AG04449 (cell line): ENCODE data around the gene FMOD.
"Not testable (repeated sequence)": the region's sequence is repeated elsewhere in the genome, so short reads cannot be mapped to it uniquely, and the experiment has no call there.

Source experiments
- CTCF ChIA-PET: fragments of 350-600 bp; formaldehyde crosslinking; extraction: SDS; loops from one replicate; lab custom pipeline; 2021; ENCODE audit warnings: antibody characterized with exemption; lab: Yijun Ruan, JAX
- POLR2A ChIA-PET: fragments of 400-600, 350-600 bp; formaldehyde crosslinking; extraction: SDS; loops from one replicate; lab custom pipeline; 2020; ENCODE audit warnings: antibody characterized with exemption, inconsistent platforms; lab: Yijun Ruan, JAX
- DNase-seq: peaks from one replicate; pipeline ENCODE4 v3.0.0-alpha.2; 2010; ENCODE audit warnings: low read depth, low spot score
- H3K4me3 ChIP-seq: 2 replicates; pipeline ENCODE4 v1.5.1; 2011; ENCODE audit warnings: low read depth, mild to moderate bottlenecking, control low read depth, low read length
- TF ChIP-seq, protein P1 (sequence below): IDR thresholded peaks from one replicate; pipeline ENCODE4 v1.5.1; 2011; ENCODE audit warnings: mild to moderate bottlenecking, moderate library complexity, low read length, control low read depth, inconsistent platforms; ENCODE audit not compliant: insufficient read depth; ENCODE audit errors: missing control alignments

The FMOD gene

GRCh38 chr1:203321273-203322052 is 29.5 kb downstream of the FMOD start:
- CTCF ChIA-PET: interaction anchor here (1.5 to 9.5 kb wide), 5 partner anchors 14 to 167 kb away, joined by 3 to 188 read pairs (median 11); no protein-coding TSS in a partner anchor
- POLR2A ChIA-PET: interaction anchor here (1.2 to 1.9 kb wide), 2 partner anchors 12 to 16 kb away, joined by 4 to 6 read pairs; partner anchors contain the start of gene BTG2
- no peak for DNase-seq
- TF ChIP-seq, protein P1, sequence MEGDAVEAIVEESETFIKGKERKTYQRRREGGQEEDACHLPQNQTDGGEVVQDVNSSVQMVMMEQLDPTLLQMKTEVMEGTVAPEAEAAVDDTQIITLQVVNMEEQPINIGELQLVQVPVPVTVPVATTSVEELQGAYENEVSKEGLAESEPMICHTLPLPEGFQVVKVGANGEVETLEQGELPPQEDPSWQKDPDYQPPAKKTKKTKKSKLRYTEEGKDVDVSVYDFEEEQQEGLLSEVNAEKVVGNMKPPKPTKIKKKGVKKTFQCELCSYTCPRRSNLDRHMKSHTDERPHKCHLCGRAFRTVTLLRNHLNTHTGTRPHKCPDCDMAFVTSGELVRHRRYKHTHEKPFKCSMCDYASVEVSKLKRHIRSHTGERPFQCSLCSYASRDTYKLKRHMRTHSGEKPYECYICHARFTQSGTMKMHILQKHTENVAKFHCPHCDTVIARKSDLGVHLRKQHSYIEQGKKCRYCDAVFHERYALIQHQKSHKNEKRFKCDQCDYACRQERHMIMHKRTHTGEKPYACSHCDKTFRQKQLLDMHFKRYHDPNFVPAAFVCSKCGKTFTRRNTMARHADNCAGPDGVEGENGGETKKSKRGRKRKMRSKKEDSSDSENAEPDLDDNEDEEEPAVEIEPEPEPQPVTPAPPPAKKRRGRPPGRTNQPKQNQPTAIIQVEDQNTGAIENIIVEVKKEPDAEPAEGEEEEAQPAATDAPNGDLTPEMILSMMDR: no peak
- no peak overlapping the region for H3K4me3 ChIP-seq

DNA sequence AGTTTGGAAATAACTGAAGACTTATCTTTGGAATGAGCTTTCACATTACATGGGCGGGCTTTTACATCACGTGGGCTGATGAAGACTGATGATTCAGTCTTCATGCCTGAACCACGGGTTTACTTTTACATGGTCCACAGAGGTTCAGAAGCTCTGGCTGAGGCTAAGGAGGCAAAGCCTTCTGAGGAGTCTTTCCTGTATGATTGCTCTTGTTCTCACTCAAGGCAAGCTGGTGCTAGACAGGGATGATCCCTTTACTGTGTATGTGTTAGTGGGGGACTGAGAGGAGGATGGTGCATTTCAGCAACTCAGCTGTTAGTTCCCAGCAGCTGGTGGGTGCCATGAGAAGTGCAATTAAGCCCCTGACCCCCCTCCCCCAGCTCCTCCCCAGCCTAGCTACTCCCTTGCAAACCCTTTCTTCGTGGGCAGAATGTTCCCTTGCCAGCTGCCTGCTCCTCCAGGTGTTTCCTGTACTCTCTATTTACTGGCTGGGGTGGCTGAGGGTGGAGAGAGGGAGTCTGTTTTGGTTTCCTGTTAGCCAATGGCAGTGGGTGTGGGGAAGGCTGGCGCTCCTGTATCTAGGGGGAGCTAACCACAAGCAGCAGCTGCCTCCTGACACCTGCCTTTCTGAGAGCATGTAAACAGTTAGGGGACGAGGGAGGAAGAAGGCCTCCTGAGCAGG is 30.2 kb downstream of the FMOD start:
- POLR2A ChIA-PET: interaction anchor here (1.0 to 1.9 kb wide), 3 partner anchors 11 to 16 kb away, joined by 3 to 6 read pairs (median 4); partner anchors contain the start of gene BTG2
- TF ChIP-seq, protein P1: no peak
- DNase-seq: no peak
- H3K4me3 ChIP-seq: no peak overlapping the region
- CTCF ChIA-PET: interaction anchor here (0.9 to 9.5 kb wide), 6 partner anchors 13 to 167 kb away, joined by 3 to 188 read pairs (median 8); no protein-coding TSS in a partner anchor

DNA sequence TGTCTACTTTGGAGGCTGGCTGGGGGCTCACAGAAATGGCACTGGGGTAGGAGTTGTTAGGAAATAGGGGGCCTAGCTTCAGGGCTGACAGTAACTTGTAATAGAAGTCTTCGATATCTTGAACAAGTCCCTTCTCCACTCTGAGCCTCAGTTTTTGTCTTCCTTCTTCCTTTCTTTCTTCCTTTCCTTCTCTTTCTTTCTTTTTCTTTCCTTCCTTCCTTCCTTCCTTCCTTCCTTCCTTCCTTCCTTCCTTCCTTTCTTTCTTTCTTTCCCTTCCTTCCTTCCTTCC is 32.7 kb downstream of the FMOD start:
- CTCF ChIA-PET: interaction anchor here (1.8 to 13.8 kb wide), 5 partner anchors 9 to 48 kb away, joined by 6 to 154 read pairs (median 8); no protein-coding TSS in a partner anchor
- TF ChIP-seq, protein P1: no peak
- DNase-seq: no peak
- POLR2A ChIA-PET: no interaction called here
- no peak overlapping the region for H3K4me3 ChIP-seq

GRCh38 chr1:203317429-203318228 is 33.3 kb downstream of the FMOD start:
- CTCF ChIA-PET: interaction anchor here (1.8 to 13.8 kb wide), 5 partner anchors 10 to 48 kb away, joined by 6 to 154 read pairs (median 8); no protein-coding TSS in a partner anchor
- TF ChIP-seq, protein P1: no peak
- no peak for DNase-seq
- POLR2A ChIA-PET: interaction anchor here (1.4 kb wide), 1 partner anchor 13 kb away, joined by 5 read pairs; the partner anchor contains the start of gene BTG2
- no peak overlapping the region for H3K4me3 ChIP-seq

DNA sequence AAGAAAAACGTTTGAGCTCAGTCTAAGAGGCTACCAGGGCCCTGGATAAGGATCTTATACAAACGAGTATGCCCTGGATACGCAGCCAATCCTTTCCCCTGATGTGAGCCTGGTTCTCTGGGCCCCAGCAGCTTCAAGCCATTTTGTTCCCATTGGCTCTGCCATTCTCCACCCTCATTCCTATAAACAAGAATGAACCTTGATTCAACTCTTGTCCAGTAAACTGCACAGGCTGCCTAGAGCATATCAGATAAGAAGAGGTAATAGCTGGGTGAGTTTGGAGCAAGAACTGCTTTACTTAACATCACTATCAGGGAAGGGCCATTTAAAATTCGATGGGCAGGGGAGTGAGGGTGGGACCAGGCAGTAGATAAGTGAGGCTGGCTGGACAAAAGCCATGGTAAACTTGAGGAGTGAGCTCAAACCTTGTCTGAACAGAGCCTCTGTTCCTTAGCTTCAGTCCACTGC is 34.3 kb downstream of the FMOD start:
- POLR2A ChIA-PET: interaction anchor here (0.8 to 1.4 kb wide), 2 partner anchors 10 to 12 kb away, joined by 3 to 5 read pairs; partner anchors contain the start of gene BTG2
- CTCF ChIA-PET: interaction anchor here (1.8 to 13.8 kb wide), 5 partner anchors 10 to 47 kb away, joined by 6 to 154 read pairs (median 8); no protein-coding TSS in a partner anchor

GRCh38 chr1:203314025-203314759 is 36.7 kb downstream of the FMOD start:
- DNase-seq, POLR2A ChIA-PET, H3K4me3 ChIP-seq: not testable (repeated sequence)
- CTCF ChIA-PET: interaction anchor here (3.0 to 13.8 kb wide), 2 partner anchors 24 to 44 kb away, joined by 7 to 154 read pairs; no protein-coding TSS in a partner anchor

More for the DNA sequence above, 34.3 kb downstream of the FMOD start:
- no peak overlapping the region for H3K4me3 ChIP-seq
- DNase-seq: no peak
- TF ChIP-seq, protein P1: no peak
